Measurements from ENCODE around the gene PIK3AP1.

DNA sequence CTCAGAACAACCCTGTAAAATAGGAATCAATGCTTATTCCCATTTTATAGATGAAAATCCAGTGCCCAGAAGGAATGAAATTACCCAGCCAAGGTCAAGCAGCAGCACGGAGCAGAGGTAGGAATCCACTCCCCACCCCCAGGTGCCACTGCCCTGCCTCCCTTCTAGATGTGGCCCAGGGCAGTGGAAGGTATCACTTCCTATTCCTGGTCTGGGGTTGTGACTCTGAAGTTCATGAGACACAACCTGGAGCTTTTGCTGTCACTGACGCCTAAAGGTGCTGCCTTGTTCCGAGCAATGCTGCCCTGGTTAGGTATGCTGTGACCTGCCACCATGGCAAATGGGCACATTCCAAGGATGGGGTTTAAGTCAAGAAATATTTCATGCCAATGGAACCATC is 53.6 kb downstream of the PIK3AP1 start:
- TF ChIP-seq POLR2A (IDR thresholded peaks at IDR 0.05): no peak
- TF ChIP-seq CTCF (IDR thresholded peaks at IDR 0.05): no peak
- TF ChIP-seq POLR2AphosphoS5 (IDR thresholded peaks at IDR 0.05): no peak
